Superior temporal gyrus (tissue), 1 donor: ENCODE results near the gene TMF1.
A peak's percentile ranks its signal among the peaks of the same experiment; 100 is the strongest.

ENCODE experiments used
- DNase-seq: peaks from one replicate; pipeline ENCODE4 v3.0.0-alpha.2; 2016; ENCODE audit errors: extremely low spot score

Gene TMF1

GRCh38 chr3:68984011-68984530 is 68.1 kb downstream of the TMF1 start:
- no peak for DNase-seq

GRCh38 chr3:68977486-68978167 is 74.5 kb downstream of the TMF1 start:
- no peak for DNase-seq

GRCh38 chr3:68974711-68975110 is 77.4 kb downstream of the TMF1 start:
- no peak for DNase-seq

GRCh38 chr3:68973639-68974038 is 78.5 kb downstream of the TMF1 start:
- no peak for DNase-seq

- peak; percentile 89 for DNase-seq
Measured at GRCh38 chr3:68972358-68972979, 79.7 kb downstream of the TMF1 start.
